ENCODE measurements around the gene CPNE5.

The CPNE5 gene

DNA sequence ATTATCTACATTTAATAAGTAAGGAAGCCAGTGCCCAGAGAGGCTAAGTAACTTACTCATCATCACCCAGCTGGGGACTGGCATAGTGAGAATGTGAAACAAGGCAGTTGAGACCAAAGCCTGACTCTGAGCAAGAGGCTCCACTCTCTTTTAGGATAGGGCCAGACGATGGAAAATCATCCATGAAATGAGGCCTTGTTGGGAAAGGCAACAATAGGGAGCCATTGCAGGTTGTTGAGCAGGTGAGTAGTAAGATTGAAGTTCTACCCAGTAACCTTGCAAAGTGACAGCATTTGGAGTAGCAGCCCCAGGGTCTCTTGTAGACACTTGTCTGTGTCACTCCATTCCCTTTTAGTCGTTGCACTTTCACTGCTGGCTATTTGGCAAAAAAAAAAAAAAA, 2.5 kb upstream of the CPNE5 start:
- H3K79me2 ChIP-seq (ENCODE audit: insufficient read depth, low read length), result no peaks in the 10 kb centered on the region
- H4K20me1 ChIP-seq (ENCODE audit: insufficient read depth, low read length, poor library complexity, severe bottlenecking), result no peaks in the 10 kb centered on the region
- H3K36me3 ChIP-seq (ENCODE audit: insufficient read depth, low read length), result no peaks in the 10 kb centered on the region
- no peaks in the 10 kb centered on the region for H3K4me1 ChIP-seq (ENCODE audit: insufficient read depth, low read length, poor library complexity, severe bottlenecking)
- no peak overlapping the region for H3K4me2 ChIP-seq (ENCODE audit: low read depth, low read length, poor library complexity, severe bottlenecking)
- H2AFZ ChIP-seq (ENCODE audit: low read length), result no peak overlapping the region
- TF ChIP-seq, protein P1, sequence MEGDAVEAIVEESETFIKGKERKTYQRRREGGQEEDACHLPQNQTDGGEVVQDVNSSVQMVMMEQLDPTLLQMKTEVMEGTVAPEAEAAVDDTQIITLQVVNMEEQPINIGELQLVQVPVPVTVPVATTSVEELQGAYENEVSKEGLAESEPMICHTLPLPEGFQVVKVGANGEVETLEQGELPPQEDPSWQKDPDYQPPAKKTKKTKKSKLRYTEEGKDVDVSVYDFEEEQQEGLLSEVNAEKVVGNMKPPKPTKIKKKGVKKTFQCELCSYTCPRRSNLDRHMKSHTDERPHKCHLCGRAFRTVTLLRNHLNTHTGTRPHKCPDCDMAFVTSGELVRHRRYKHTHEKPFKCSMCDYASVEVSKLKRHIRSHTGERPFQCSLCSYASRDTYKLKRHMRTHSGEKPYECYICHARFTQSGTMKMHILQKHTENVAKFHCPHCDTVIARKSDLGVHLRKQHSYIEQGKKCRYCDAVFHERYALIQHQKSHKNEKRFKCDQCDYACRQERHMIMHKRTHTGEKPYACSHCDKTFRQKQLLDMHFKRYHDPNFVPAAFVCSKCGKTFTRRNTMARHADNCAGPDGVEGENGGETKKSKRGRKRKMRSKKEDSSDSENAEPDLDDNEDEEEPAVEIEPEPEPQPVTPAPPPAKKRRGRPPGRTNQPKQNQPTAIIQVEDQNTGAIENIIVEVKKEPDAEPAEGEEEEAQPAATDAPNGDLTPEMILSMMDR (conservative IDR thresholded peaks at IDR 0.05; ENCODE audit: low read length), result no peak
- no peak for TF ChIP-seq EZH2phosphoT487 (IDR thresholded peaks at IDR 0.05; ENCODE audit: borderline replicate concordance)
- no peaks in the 10 kb centered on the region for H3F3A ChIP-seq (ENCODE audit: low read depth)
- H3K4me3 ChIP-seq (ENCODE audit: low read length, poor library complexity, severe bottlenecking), result no peak overlapping the region
- H3K9ac ChIP-seq (ENCODE audit: low read depth, low read length, poor library complexity, severe bottlenecking), result no peak overlapping the region
- no peaks in the 10 kb centered on the region for H3K9me3 ChIP-seq (ENCODE audit: insufficient read depth, low read depth, low read length)
- H3K9me2 ChIP-seq (replicated peaks; ENCODE audit: low read depth, low read length), result no peaks in the 10 kb centered on the region
- H3K27me3 ChIP-seq (ENCODE audit: insufficient read depth, low read length, poor library complexity, severe bottlenecking), result no peaks in the 10 kb centered on the region

DNA sequence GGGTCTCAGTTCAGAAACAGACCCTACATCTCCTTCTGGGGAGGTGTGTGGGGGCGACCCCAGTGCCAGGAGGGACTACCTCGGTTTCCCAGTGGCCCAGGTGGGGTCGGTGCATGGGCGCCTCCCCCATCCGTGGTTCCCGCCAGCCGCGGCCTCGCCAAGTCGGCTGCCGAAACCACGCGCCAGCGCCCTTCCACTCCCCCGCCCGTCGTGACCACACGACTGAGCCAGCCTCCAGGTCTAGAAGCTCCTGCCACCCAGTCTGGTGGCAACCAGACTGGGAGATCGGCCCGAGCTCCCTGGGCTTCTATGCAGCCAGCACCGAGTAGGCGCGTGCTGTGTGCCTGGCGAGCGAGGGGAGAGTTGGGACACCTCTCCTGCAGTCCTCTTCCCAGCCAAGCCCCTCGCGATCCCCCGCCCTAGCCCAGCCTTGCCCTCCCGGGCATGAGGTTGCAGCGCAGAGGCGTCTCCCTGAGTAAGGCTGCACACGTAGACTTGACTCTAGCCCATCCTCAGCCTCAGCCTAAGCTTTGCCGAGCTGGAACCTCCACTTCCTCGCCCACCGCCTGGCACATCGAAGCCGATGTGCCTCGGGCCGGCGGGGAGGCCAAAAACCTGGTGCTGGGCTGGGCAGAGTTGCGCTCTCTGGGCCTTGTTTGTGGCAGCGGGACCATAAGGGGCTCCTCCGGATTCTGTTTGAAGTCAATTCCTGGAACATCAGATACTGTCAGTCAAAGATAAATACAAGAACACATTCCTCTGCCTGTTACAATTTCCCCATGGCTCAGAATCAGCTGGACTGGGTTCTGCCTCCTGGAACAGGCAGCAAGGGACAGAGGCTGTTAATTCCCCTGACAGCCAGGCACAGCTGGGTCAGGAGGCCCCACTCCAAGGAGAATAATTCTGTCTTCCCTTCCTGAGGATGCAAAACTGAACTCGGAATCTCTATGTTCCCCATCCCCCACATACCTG, 1.5 kb upstream of the CPNE5 start:
- no peaks in the 10 kb centered on the region for H3K36me3 ChIP-seq (ENCODE audit: insufficient read depth, low read length)
- H3K27me3 ChIP-seq (ENCODE audit: insufficient read depth, low read length, poor library complexity, severe bottlenecking), result no peaks in the 10 kb centered on the region
- no peaks in the 10 kb centered on the region for H3K9me2 ChIP-seq (replicated peaks; ENCODE audit: low read depth, low read length)
- no peaks in the 10 kb centered on the region for H3F3A ChIP-seq (ENCODE audit: low read depth)
- no peaks in the 10 kb centered on the region for H3K9me3 ChIP-seq (ENCODE audit: insufficient read depth, low read depth, low read length)
- no peaks in the 10 kb centered on the region for H3K4me1 ChIP-seq (ENCODE audit: insufficient read depth, low read length, poor library complexity, severe bottlenecking)
- H2AFZ ChIP-seq (ENCODE audit: low read length), result no peak overlapping the region
- no peak overlapping the region for H3K9ac ChIP-seq (ENCODE audit: low read depth, low read length, poor library complexity, severe bottlenecking)
- no peaks in the 10 kb centered on the region for H3K79me2 ChIP-seq (ENCODE audit: insufficient read depth, low read length)
- H3K4me2 ChIP-seq (ENCODE audit: low read depth, low read length, poor library complexity, severe bottlenecking), result no peak overlapping the region
- H3K4me3 ChIP-seq (ENCODE audit: low read length, poor library complexity, severe bottlenecking), result no peak overlapping the region
- TF ChIP-seq, protein P1 (conservative IDR thresholded peaks at IDR 0.05; ENCODE audit: low read length), result no peak
- TF ChIP-seq EZH2phosphoT487 (IDR thresholded peaks at IDR 0.05; ENCODE audit: borderline replicate concordance), result no peak
- no peaks in the 10 kb centered on the region for H4K20me1 ChIP-seq (ENCODE audit: insufficient read depth, low read length, poor library complexity, severe bottlenecking)

DNA sequence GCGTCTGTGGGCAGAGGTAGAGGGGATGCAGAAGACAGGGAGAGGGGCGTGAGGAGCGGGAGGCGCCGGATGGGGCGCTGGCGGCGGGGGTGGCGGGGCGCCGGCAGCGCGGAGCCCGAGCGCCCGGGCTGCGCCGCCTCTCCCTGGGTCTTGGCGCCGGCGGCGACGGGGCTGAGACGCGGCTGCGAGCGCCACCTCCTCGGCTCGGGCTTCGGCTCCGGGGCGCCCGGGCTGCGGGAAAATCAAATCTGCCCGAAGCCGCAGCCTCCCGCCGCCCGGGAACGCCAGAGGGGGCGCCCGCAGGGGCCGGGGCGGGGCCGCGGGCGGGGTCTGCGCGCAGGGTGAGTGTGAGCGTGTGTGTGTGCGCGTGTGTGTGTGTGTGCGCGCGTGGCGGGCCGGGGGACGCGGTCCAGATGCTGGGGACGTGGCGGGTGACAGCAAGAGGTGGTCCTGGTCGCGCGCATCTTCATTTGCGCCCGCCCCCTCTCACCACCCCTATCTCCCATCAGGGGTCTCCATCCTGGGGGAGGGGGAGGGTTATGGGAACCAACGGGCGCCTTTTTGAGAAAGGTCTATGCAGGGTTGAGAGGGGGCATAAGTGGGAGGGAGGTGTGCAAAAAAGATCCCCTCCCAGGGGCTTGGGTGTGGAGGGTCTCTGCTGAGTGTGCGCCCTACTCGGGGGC, 646 bp upstream of the CPNE5 start:
- TF ChIP-seq EZH2phosphoT487 (IDR thresholded peaks at IDR 0.05; ENCODE audit: borderline replicate concordance), result no peak
- TF ChIP-seq, protein P1 (conservative IDR thresholded peaks at IDR 0.05; ENCODE audit: low read length), result no peak
- H2AFZ ChIP-seq (ENCODE audit: low read length), result no peak overlapping the region
- H3K4me3 ChIP-seq (ENCODE audit: low read length, poor library complexity, severe bottlenecking), result no peak overlapping the region
- no peaks in the 10 kb centered on the region for H3K4me1 ChIP-seq (ENCODE audit: insufficient read depth, low read length, poor library complexity, severe bottlenecking)
- no peak overlapping the region for H3K4me2 ChIP-seq (ENCODE audit: low read depth, low read length, poor library complexity, severe bottlenecking)
- no peaks in the 10 kb centered on the region for H3K9me3 ChIP-seq (ENCODE audit: insufficient read depth, low read depth, low read length)
- no peaks in the 10 kb centered on the region for H3K36me3 ChIP-seq (ENCODE audit: insufficient read depth, low read length)
- H3F3A ChIP-seq (ENCODE audit: low read depth), result no peaks in the 10 kb centered on the region
- H3K9ac ChIP-seq (ENCODE audit: low read depth, low read length, poor library complexity, severe bottlenecking), result no peak overlapping the region
- H4K20me1 ChIP-seq (ENCODE audit: insufficient read depth, low read length, poor library complexity, severe bottlenecking), result no peaks in the 10 kb centered on the region
- H3K9me2 ChIP-seq (replicated peaks; ENCODE audit: low read depth, low read length), result no peaks in the 10 kb centered on the region
- no peaks in the 10 kb centered on the region for H3K79me2 ChIP-seq (ENCODE audit: insufficient read depth, low read length)
- no peaks in the 10 kb centered on the region for H3K27me3 ChIP-seq (ENCODE audit: insufficient read depth, low read length, poor library complexity, severe bottlenecking)

Measured in Loucy (cell line).